H9 (cell line): Measurements from ENCODE around the gene BBX. TPM values are rescaled to one million over a fixed set of nuclear protein-coding genes. Genes with fewer than 3 reads are reported as not detected.

Experiments
- DNase-seq: peaks from one replicate; pipeline ENCODE4 v3.0.0-alpha.2; 2017
- H2AFZ ChIP-seq: one replicate; pipeline ENCODE4 v1.6.1; 2013; ENCODE audit warnings: mild to moderate bottlenecking, low read length, control low read depth, moderate library complexity
- H2AK5ac ChIP-seq: 2 replicates; pipeline ENCODE4 v1.6.1; 2013; ENCODE audit warnings: low read length, control low read depth, mixed read lengths; ENCODE audit not compliant: insufficient read length
- H2BK120ac ChIP-seq: one replicate; pipeline ENCODE4 v1.6.1; 2013; ENCODE audit warnings: low read depth, mild to moderate bottlenecking, low read length, control low read depth, inconsistent platforms; ENCODE audit not compliant: poor library complexity, severe bottlenecking
- H2BK12ac ChIP-seq: 2 replicates; pipeline ENCODE4 v1.6.1; 2013; ENCODE audit warnings: low read length, control low read depth, mixed read lengths, low read depth; ENCODE audit not compliant: insufficient read length
- H2BK15ac ChIP-seq: 2 replicates; pipeline ENCODE4 v1.6.1; 2013; ENCODE audit warnings: low read depth, low read length, control low read depth
- H2BK20ac ChIP-seq: one replicate; pipeline ENCODE4 v1.6.1; 2013; ENCODE audit warnings: low read depth, mild to moderate bottlenecking, low read length, control low read depth, inconsistent platforms; ENCODE audit not compliant: poor library complexity, severe bottlenecking
- H2BK5ac ChIP-seq: 2 replicates; pipeline ENCODE4 v1.6.1; 2013; ENCODE audit warnings: low read length, control low read depth, mixed read lengths; ENCODE audit not compliant: insufficient read length
- H3K14ac ChIP-seq: 2 replicates; pipeline ENCODE4 v1.6.1; 2013; ENCODE audit warnings: low read length, control low read depth; ENCODE audit not compliant: insufficient read depth
- H3K18ac ChIP-seq: 2 replicates; pipeline ENCODE4 v1.6.1; 2013; ENCODE audit warnings: low read depth, mild to moderate bottlenecking, mixed read lengths, low read length, control low read depth; ENCODE audit not compliant: insufficient read length
- H3K23ac ChIP-seq: 2 replicates; pipeline ENCODE4 v1.6.1; 2013; ENCODE audit warnings: low read length, control low read depth, mixed read lengths, low read depth; ENCODE audit not compliant: insufficient read length
- H3K23me2 ChIP-seq: 2 replicates; pipeline ENCODE4 v1.6.1; 2013; ENCODE audit warnings: low read depth, mild to moderate bottlenecking, mixed read lengths, low read length, control low read depth; ENCODE audit not compliant: insufficient read length, poor library complexity, severe bottlenecking
- H3K27ac ChIP-seq: 2 replicates; pipeline ENCODE4 v1.5.1; 2013; ENCODE audit warnings: low read length, control low read depth, mixed read lengths, low read depth; ENCODE audit not compliant: insufficient read length
- H3K27me3 ChIP-seq: 2 replicates; pipeline ENCODE4 v1.6.1; 2013; ENCODE audit warnings: low read length, control low read depth, inconsistent platforms; ENCODE audit not compliant: insufficient read depth
- H3K4ac ChIP-seq: 2 replicates; pipeline ENCODE4 v1.6.1; 2013; ENCODE audit warnings: low read depth, mild to moderate bottlenecking, control low read depth, inconsistent platforms, low read length, moderate library complexity
- H3K4me1 ChIP-seq: 2 replicates; pipeline ENCODE4 v1.6.1; 2013; ENCODE audit warnings: low read length, control low read depth, inconsistent platforms; ENCODE audit not compliant: insufficient read depth
- H3K4me2 ChIP-seq: 2 replicates; pipeline ENCODE4 v1.6.1; 2013; ENCODE audit warnings: low read length, control low read depth, mixed read lengths; ENCODE audit not compliant: insufficient read length, insufficient read depth
- H3K56ac ChIP-seq: 2 replicates; pipeline ENCODE4 v1.6.1; 2013; ENCODE audit warnings: low read depth, mild to moderate bottlenecking, mixed read lengths, low read length, control low read depth; ENCODE audit not compliant: insufficient read length
- H3K79me1 ChIP-seq: 2 replicates; pipeline ENCODE4 v1.6.1; 2013; ENCODE audit warnings: low read depth, mild to moderate bottlenecking, moderate library complexity, low read length, control low read depth, inconsistent platforms; ENCODE audit not compliant: insufficient read depth, poor library complexity, severe bottlenecking
- H3K79me2 ChIP-seq: 2 replicates; pipeline ENCODE4 v1.6.1; 2013; ENCODE audit warnings: low read length, control low read depth, inconsistent platforms; ENCODE audit not compliant: insufficient read depth
- H3K9ac ChIP-seq: 2 replicates; pipeline ENCODE4 v1.6.1; 2013; ENCODE audit warnings: low read length, control low read depth, mixed read lengths; ENCODE audit not compliant: insufficient read length; ENCODE audit errors: extremely low read depth
- H3K9me3 ChIP-seq: one replicate; pipeline ENCODE4 v1.6.1; 2013; ENCODE audit warnings: low read depth, low read length, inconsistent platforms; ENCODE audit not compliant: control insufficient read depth
- H3T11ph ChIP-seq: one replicate; pipeline ENCODE4 v1.6.1; 2013; ENCODE audit warnings: mild to moderate bottlenecking, low read length, control low read depth, inconsistent platforms
- H4K20me1 ChIP-seq: one replicate; pipeline ENCODE4 v1.6.1; 2013; ENCODE audit not compliant: control insufficient read depth, insufficient read length, insufficient read depth
- H4K5ac ChIP-seq: 2 replicates; pipeline ENCODE4 v1.6.1; 2013; ENCODE audit warnings: low read depth, mild to moderate bottlenecking, mixed read lengths, low read length, control low read depth; ENCODE audit not compliant: insufficient read length
- H4K8ac ChIP-seq: replicated peaks from 2 replicates; pipeline ENCODE4 v1.6.1; 2013; ENCODE audit warnings: low read length, control low read depth, mixed read lengths, low read depth; ENCODE audit not compliant: insufficient read length
- H4K91ac ChIP-seq: 2 replicates; pipeline ENCODE4 v1.6.1; 2013; ENCODE audit warnings: low read depth, mild to moderate bottlenecking, moderate library complexity, mixed read lengths, low read length, control low read depth; ENCODE audit not compliant: insufficient read length
- H3K27ac Mint-ChIP-seq, 3 experiments: 2 replicates in 2 of 3; 3 replicates in 1 of 3; pipeline ENCODE4 v1.8.0; 2020 to 2021; ENCODE audit warnings: mixed read lengths in 3 of 3, mild to moderate bottlenecking in 1 of 3, moderate library complexity in 1 of 3
- H3K27me3 Mint-ChIP-seq: 2 replicates; pipeline ENCODE4 v1.8.0; 2021; ENCODE audit warnings: low read depth, mild to moderate bottlenecking, moderate library complexity, mixed read lengths
- H3K36me3 Mint-ChIP-seq, 3 experiments: 2 replicates in 2 of 3; 3 replicates in 1 of 3; pipeline ENCODE4 v1.8.0; 2020 to 2021; ENCODE audit warnings: low read depth in 3 of 3, mixed read lengths in 3 of 3; ENCODE audit not compliant: insufficient read depth in 1 of 3
- H3K4me1 Mint-ChIP-seq, 2 experiments: 2 replicates each; pipeline ENCODE4 v1.8.0; 2020; ENCODE audit warnings: mixed read lengths in 2 of 2
- H3K4me3 Mint-ChIP-seq, 2 experiments: 2 replicates in 1 of 2; 3 replicates in 1 of 2; pipeline ENCODE4 v1.8.0; 2020 to 2021; ENCODE audit warnings: mild to moderate bottlenecking in 2 of 2, mixed read lengths in 2 of 2, moderate library complexity in 1 of 2
- H3K9me3 Mint-ChIP-seq, 2 experiments: 2 replicates in 1 of 2; 3 replicates in 1 of 2; pipeline ENCODE4 v1.8.0; 2020; ENCODE audit warnings: mild to moderate bottlenecking in 2 of 2, mixed read lengths in 2 of 2, moderate library complexity in 1 of 2
- CTCF ChIP-seq: fragments of 200-600 bp; sonication (generic); conservative IDR thresholded peaks from 3 replicates; pipeline ENCODE4 v1.8.0; 2021; ENCODE audit warnings: antibody characterized with exemption, mild to moderate bottlenecking
- WGBS: extraction: QIAGEN DNeasy Blood & Tissue Kit; methylation state at CpG from one replicate; pipeline ENCODE4 v1.1.7; 2013; ENCODE audit warnings: missing lambda C conversion rate, low lambda C conversion rate, mixed read lengths; ENCODE audit not compliant: insufficient read length; ENCODE audit errors: extremely low coverage; 5-methylcytosine and 5-hydroxymethylcytosine counted together
- total RNA-seq: library from RNA; stranded (reverse); gene quantifications from 2 replicates; pipeline ENCODE4 v1.2.1, GENCODE V29; 2021

The BBX gene
- total RNA-seq, 1 experiment from 2014 or later, result 34.8 TPM

GRCh38 chr3:107765524-107765923 is 242.8 kb downstream of the BBX start:
- no peak overlapping the region for H3K27ac ChIP-seq
- no peak overlapping the region for H3K9ac ChIP-seq
- H4K8ac ChIP-seq, result no peak overlapping the region
- no peaks in the 10 kb centered on the region for H3K79me2 ChIP-seq
- WGBS, result no CpG with 5 or more reads among the region's 6 CpGs
- H3K9me3 ChIP-seq, result no peaks in the 10 kb centered on the region
- Mint-ChIP-seq H3K4me1 (no peaks in the 10 kb centered on the region), H3K4me3 (no peak overlapping the region), H3K27me3 (no peaks in the 10 kb centered on the region), H3K27ac (no peak overlapping the region), H3K36me3 (peaks cover 5 to 6% (median 6%) of the 10 kb centered on the region in 3 experiments; a peak in 5 of 7 replicates), H3K9me3 (no peaks in the 10 kb centered on the region)
- H3K79me1 ChIP-seq, result no peaks in the 10 kb centered on the region
- H3K4me1 ChIP-seq, result no peaks in the 10 kb centered on the region
- no peak overlapping the region for H3T11ph ChIP-seq
- DNase-seq, result peak; percentile 31
- H2AK5ac ChIP-seq, result no peak overlapping the region
- H2BK120ac ChIP-seq, result no peak overlapping the region
- H2AFZ ChIP-seq, result no peak overlapping the region
- no peak overlapping the region for H2BK5ac ChIP-seq
- no peak overlapping the region for H4K5ac ChIP-seq
- no peaks in the 10 kb centered on the region for H3K23me2 ChIP-seq
- TF ChIP-seq CTCF, result 0 out of 3 replicates have a peak, but pooled peaks have one; percentile 14
- H4K91ac ChIP-seq, result no peak overlapping the region
- no peak overlapping the region for H3K4me2 ChIP-seq
- H3K18ac ChIP-seq, result no peak overlapping the region
- H3K14ac ChIP-seq, result no peak overlapping the region
- no peak overlapping the region for H3K4ac ChIP-seq
- H2BK15ac ChIP-seq, result no peak overlapping the region
- no peak overlapping the region for H3K56ac ChIP-seq
- no peak overlapping the region for H3K23ac ChIP-seq
- no peak overlapping the region for H2BK20ac ChIP-seq
- H4K20me1 ChIP-seq, result no peaks in the 10 kb centered on the region
- no peaks in the 10 kb centered on the region for H3K27me3 ChIP-seq
- no peak overlapping the region for H2BK12ac ChIP-seq
